Esophagus squamous epithelium (tissue), 4 donors: ENCODE results near the gene CLPSL1.

Experiments used
- CTCF ChIP-seq, 6 experiments: fragments of 450-650 bp in 4 of 6; fragments of 200-600 bp in 2 of 6; sonication (generic) in 2 of 6; IDR thresholded peaks; one replicate each; pipeline ENCODE4 v1.5.1; 2016 to 2019; ENCODE audit warnings: antibody characterized with exemption in 6 of 6, mild to moderate bottlenecking in 4 of 6, moderate library complexity in 4 of 6
- POLR2A ChIP-seq, 4 donors: fragments of 450-650 bp; IDR thresholded peaks; one replicate each; pipeline ENCODE4 v1.6.1; 2017; ENCODE audit warnings: antibody characterized with exemption in 4 of 4, mild to moderate bottlenecking in 4 of 4, moderate library complexity in 3 of 4

- no peak for TF ChIP-seq CTCF (IDR thresholded peaks at IDR 0.05)
- no peak for TF ChIP-seq POLR2A (IDR thresholded peaks at IDR 0.05)
Observed at GRCh38 chr6:35831257-35832007, 50.6 kb downstream of the CLPSL1 start.
